Measurements from ENCODE around the gene AXIN1.

DNA sequence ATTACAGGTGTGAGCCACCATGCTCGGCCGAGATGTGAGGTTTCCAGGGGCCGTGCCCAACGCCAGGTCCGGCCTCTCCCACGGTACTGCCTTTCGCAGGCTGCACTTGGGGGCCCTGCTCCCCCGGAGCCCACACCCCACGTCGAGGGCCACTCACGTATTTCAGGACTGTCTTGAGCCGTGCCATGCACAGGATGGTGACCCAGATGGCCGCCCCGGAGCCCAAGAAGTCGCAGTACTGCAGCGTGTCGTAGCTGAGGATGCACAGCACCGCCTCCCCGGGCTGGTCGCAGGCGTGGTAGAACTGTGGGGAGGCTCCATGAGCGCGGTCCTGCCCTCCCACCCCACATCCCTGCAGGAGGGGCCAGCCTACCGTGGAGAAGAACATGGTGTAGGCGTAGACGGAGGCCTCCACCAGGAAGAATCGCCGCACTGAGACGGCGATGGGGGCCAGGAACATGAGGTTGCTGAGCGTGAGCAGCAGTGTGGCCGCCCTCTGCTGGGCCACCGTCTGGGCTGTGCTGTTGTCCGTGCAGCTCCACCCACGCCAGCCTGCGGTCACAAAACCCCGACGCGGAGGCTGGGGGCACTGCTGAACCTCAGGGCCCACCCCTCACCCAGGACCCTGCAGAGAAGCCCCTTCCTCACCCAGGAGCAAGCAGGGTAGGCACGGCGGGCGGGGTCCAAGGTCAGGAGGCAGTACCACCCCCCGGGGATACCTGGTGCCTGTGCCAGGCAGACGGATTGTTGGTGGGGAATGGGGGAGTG is 21.5 kb upstream of the AXIN1 start:
- TF ChIP-seq POLR2A (IDR thresholded peaks at IDR 0.05; ENCODE audit: low read length) (no peak), ZC3H11A (IDR thresholded peaks at IDR 0.05) (no peak), KDM5A (IDR thresholded peaks at IDR 0.05) (no peak), ESRRA (IDR thresholded peaks at IDR 0.05; ENCODE audit: borderline replicate concordance, low read length) (no peak), GATA3 (IDR thresholded peaks at IDR 0.05; ENCODE audit: borderline replicate concordance) (no peak), RNF2 (IDR thresholded peaks at IDR 0.05; ENCODE audit: borderline replicate concordance, low read depth) (no peak), HDAC2 (IDR thresholded peaks at IDR 0.05) (no peak)
- TF ChIP-seq, protein P1, sequence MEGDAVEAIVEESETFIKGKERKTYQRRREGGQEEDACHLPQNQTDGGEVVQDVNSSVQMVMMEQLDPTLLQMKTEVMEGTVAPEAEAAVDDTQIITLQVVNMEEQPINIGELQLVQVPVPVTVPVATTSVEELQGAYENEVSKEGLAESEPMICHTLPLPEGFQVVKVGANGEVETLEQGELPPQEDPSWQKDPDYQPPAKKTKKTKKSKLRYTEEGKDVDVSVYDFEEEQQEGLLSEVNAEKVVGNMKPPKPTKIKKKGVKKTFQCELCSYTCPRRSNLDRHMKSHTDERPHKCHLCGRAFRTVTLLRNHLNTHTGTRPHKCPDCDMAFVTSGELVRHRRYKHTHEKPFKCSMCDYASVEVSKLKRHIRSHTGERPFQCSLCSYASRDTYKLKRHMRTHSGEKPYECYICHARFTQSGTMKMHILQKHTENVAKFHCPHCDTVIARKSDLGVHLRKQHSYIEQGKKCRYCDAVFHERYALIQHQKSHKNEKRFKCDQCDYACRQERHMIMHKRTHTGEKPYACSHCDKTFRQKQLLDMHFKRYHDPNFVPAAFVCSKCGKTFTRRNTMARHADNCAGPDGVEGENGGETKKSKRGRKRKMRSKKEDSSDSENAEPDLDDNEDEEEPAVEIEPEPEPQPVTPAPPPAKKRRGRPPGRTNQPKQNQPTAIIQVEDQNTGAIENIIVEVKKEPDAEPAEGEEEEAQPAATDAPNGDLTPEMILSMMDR (IDR thresholded peaks at IDR 0.05): no peak
- TF ChIP-seq, protein P2, sequence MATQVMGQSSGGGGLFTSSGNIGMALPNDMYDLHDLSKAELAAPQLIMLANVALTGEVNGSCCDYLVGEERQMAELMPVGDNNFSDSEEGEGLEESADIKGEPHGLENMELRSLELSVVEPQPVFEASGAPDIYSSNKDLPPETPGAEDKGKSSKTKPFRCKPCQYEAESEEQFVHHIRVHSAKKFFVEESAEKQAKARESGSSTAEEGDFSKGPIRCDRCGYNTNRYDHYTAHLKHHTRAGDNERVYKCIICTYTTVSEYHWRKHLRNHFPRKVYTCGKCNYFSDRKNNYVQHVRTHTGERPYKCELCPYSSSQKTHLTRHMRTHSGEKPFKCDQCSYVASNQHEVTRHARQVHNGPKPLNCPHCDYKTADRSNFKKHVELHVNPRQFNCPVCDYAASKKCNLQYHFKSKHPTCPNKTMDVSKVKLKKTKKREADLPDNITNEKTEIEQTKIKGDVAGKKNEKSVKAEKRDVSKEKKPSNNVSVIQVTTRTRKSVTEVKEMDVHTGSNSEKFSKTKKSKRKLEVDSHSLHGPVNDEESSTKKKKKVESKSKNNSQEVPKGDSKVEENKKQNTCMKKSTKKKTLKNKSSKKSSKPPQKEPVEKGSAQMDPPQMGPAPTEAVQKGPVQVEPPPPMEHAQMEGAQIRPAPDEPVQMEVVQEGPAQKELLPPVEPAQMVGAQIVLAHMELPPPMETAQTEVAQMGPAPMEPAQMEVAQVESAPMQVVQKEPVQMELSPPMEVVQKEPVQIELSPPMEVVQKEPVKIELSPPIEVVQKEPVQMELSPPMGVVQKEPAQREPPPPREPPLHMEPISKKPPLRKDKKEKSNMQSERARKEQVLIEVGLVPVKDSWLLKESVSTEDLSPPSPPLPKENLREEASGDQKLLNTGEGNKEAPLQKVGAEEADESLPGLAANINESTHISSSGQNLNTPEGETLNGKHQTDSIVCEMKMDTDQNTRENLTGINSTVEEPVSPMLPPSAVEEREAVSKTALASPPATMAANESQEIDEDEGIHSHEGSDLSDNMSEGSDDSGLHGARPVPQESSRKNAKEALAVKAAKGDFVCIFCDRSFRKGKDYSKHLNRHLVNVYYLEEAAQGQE (IDR thresholded peaks at IDR 0.05): no peak
- TF ChIP-seq, protein P3, sequence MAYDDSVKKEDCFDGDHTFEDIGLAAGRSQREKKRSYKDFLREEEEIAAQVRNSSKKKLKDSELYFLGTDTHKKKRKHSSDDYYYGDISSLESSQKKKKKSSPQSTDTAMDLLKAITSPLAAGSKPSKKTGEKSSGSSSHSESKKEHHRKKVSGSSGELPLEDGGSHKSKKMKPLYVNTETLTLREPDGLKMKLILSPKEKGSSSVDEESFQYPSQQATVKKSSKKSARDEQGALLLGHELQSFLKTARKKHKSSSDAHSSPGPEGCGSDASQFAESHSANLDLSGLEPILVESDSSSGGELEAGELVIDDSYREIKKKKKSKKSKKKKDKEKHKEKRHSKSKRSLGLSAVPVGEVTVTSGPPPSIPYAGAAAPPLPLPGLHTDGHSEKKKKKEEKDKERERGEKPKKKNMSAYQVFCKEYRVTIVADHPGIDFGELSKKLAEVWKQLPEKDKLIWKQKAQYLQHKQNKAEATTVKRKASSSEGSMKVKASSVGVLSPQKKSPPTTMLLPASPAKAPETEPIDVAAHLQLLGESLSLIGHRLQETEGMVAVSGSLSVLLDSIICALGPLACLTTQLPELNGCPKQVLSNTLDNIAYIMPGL (CRISPR knock-in tag; IDR thresholded peaks at IDR 0.05; ENCODE audit: borderline replicate concordance): no peak
- TF ChIP-seq, protein P4, sequence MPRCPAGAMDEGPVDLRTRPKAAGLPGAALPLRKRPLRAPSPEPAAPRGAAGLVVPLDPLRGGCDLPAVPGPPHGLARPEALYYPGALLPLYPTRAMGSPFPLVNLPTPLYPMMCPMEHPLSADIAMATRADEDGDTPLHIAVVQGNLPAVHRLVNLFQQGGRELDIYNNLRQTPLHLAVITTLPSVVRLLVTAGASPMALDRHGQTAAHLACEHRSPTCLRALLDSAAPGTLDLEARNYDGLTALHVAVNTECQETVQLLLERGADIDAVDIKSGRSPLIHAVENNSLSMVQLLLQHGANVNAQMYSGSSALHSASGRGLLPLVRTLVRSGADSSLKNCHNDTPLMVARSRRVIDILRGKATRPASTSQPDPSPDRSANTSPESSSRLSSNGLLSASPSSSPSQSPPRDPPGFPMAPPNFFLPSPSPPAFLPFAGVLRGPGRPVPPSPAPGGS (IDR thresholded peaks at IDR 0.05): no peak
